T-helper 1 cell treated with Interleukin-12 subunit alpha and Interleukin-12 subunit beta and Interleukin-4 antibody, amounts not matched to agents 30 μg/mL and 1 μg/mL, for 36 hours (primary cell): ENCODE data around the gene ANTXRL.
"Not testable (repeated sequence)": the region's sequence is repeated elsewhere in the genome, so short reads cannot be mapped to it uniquely, and the experiment has no call there.

Source experiments
- H3K27ac Mint-ChIP-seq: one replicate; pipeline ENCODE4 v1.8.0; 2021; ENCODE audit warnings: mild to moderate bottlenecking, mixed read lengths
- H3K27me3 Mint-ChIP-seq: one replicate; pipeline ENCODE4 v1.8.0; 2021; ENCODE audit warnings: low read depth, mixed read lengths
- H3K36me3 Mint-ChIP-seq: one replicate; pipeline ENCODE4 v1.8.0; 2021; ENCODE audit warnings: low read depth, mixed read lengths
- H3K4me1 Mint-ChIP-seq: one replicate; pipeline ENCODE4 v1.8.0; 2021; ENCODE audit warnings: low read depth, mixed read lengths
- H3K4me3 Mint-ChIP-seq: one replicate; pipeline ENCODE4 v1.8.0; 2021; ENCODE audit warnings: mild to moderate bottlenecking, moderate library complexity, mixed read lengths
- H3K9me3 Mint-ChIP-seq: one replicate; pipeline ENCODE4 v1.8.0; 2021; ENCODE audit warnings: mixed read lengths

The ANTXRL gene

GRCh38 chr10:46302765-46303352 is 16.1 kb downstream of the ANTXRL start:
- not testable (repeated sequence) for H3K36me3 Mint-ChIP-seq, H3K9me3 Mint-ChIP-seq, H3K27ac Mint-ChIP-seq, H3K4me3 Mint-ChIP-seq, H3K27me3 Mint-ChIP-seq
- H3K4me1 Mint-ChIP-seq = peaks cover 12% of the 10 kb centered on the region

- H3K27me3 Mint-ChIP-seq = peaks cover 5% of the 10 kb centered on the region
- peaks cover under 1% of the 10 kb centered on the region for H3K4me1 Mint-ChIP-seq
- H3K9me3 Mint-ChIP-seq = no peaks in the 10 kb centered on the region
- no peak overlapping the region for H3K4me3 Mint-ChIP-seq
- H3K27ac Mint-ChIP-seq = no peak overlapping the region
- no peaks in the 10 kb centered on the region for H3K36me3 Mint-ChIP-seq
Measured at GRCh38 chr10:46304062-46304461, 17.3 kb downstream of the ANTXRL start.

GRCh38 chr10:46304671-46305070 is 17.9 kb downstream of the ANTXRL start:
- not testable (repeated sequence) for H3K36me3 Mint-ChIP-seq, H3K4me3 Mint-ChIP-seq, H3K27me3 Mint-ChIP-seq, H3K27ac Mint-ChIP-seq, H3K9me3 Mint-ChIP-seq, H3K4me1 Mint-ChIP-seq

- Mint-ChIP-seq H3K9me3 (no peaks in the 10 kb centered on the region), H3K4me1 (no peaks in the 10 kb centered on the region), H3K27ac (no peak overlapping the region), H3K36me3 (no peaks in the 10 kb centered on the region), H3K4me3 (no peak overlapping the region), H3K27me3 (peaks cover 5% of the 10 kb centered on the region)
Measured at GRCh38 chr10:46305079-46305818, 18.5 kb downstream of the ANTXRL start.

GRCh38 chr10:46305986-46306385 is 19.2 kb downstream of the ANTXRL start:
- Mint-ChIP-seq H3K4me1 (no peaks in the 10 kb centered on the region), H3K27ac (no peak overlapping the region)

GRCh38 chr10:46306516-46307184 is 19.9 kb downstream of the ANTXRL start:
- Mint-ChIP-seq H3K36me3 (no peaks in the 10 kb centered on the region), H3K9me3 (no peaks in the 10 kb centered on the region), H3K4me1 (no peaks in the 10 kb centered on the region), H3K27ac (no peak overlapping the region), H3K4me3 (no peak overlapping the region), H3K27me3 (peaks cover 5% of the 10 kb centered on the region)

More at GRCh38 chr10:46305986-46306385, 19.2 kb downstream of the ANTXRL start:
- no peaks in the 10 kb centered on the region for H3K9me3 Mint-ChIP-seq
- H3K36me3 Mint-ChIP-seq = no peaks in the 10 kb centered on the region
- no peak overlapping the region for H3K4me3 Mint-ChIP-seq
- peaks cover 5% of the 10 kb centered on the region for H3K27me3 Mint-ChIP-seq

GRCh38 chr10:46307281-46308112 is 20.7 kb downstream of the ANTXRL start:
- H3K27me3 Mint-ChIP-seq = peaks cover 5% of the 10 kb centered on the region
- H3K4me3 Mint-ChIP-seq = no peak overlapping the region
- no peak overlapping the region for H3K27ac Mint-ChIP-seq
- no peaks in the 10 kb centered on the region for H3K9me3 Mint-ChIP-seq
- H3K36me3 Mint-ChIP-seq = no peaks in the 10 kb centered on the region
- H3K4me1 Mint-ChIP-seq = no peaks in the 10 kb centered on the region

GRCh38 chr10:46308113-46308415 is 21.3 kb downstream of the ANTXRL start:
- no peak overlapping the region for H3K27ac Mint-ChIP-seq
- H3K9me3 Mint-ChIP-seq = no peaks in the 10 kb centered on the region
- H3K4me3 Mint-ChIP-seq = no peak overlapping the region
- H3K27me3 Mint-ChIP-seq = peaks cover 5% of the 10 kb centered on the region
- no peaks in the 10 kb centered on the region for H3K36me3 Mint-ChIP-seq
- H3K4me1 Mint-ChIP-seq = no peaks in the 10 kb centered on the region

- H3K4me3 Mint-ChIP-seq = no peak overlapping the region
- H3K27ac Mint-ChIP-seq = no peak overlapping the region
Measured at GRCh38 chr10:46308666-46309450, 22.1 kb downstream of the ANTXRL start.

GRCh38 chr10:46309511-46310142 is 22.8 kb downstream of the ANTXRL start:
- Mint-ChIP-seq H3K27ac (no peak overlapping the region), H3K4me1 (no peaks in the 10 kb centered on the region), H3K9me3 (no peaks in the 10 kb centered on the region), H3K27me3 (peaks cover 5% of the 10 kb centered on the region), H3K4me3 (no peak overlapping the region), H3K36me3 (no peaks in the 10 kb centered on the region)

More at GRCh38 chr10:46308666-46309450, 22.1 kb downstream of the ANTXRL start:
- H3K36me3 Mint-ChIP-seq = no peaks in the 10 kb centered on the region
- H3K9me3 Mint-ChIP-seq = no peaks in the 10 kb centered on the region
- H3K4me1 Mint-ChIP-seq = no peaks in the 10 kb centered on the region
- peaks cover 5% of the 10 kb centered on the region for H3K27me3 Mint-ChIP-seq

- no peaks in the 10 kb centered on the region for H3K4me1 Mint-ChIP-seq
- peaks cover 5% of the 10 kb centered on the region for H3K27me3 Mint-ChIP-seq
- no peaks in the 10 kb centered on the region for H3K9me3 Mint-ChIP-seq
- no peaks in the 10 kb centered on the region for H3K36me3 Mint-ChIP-seq
- no peak overlapping the region for H3K4me3 Mint-ChIP-seq
- no peak overlapping the region for H3K27ac Mint-ChIP-seq
Measured at GRCh38 chr10:46310143-46310514, 23.3 kb downstream of the ANTXRL start.

- no peaks in the 10 kb centered on the region for H3K36me3 Mint-ChIP-seq
- H3K27me3 Mint-ChIP-seq = peaks cover 5% of the 10 kb centered on the region
- H3K4me3 Mint-ChIP-seq = no peak overlapping the region
- H3K27ac Mint-ChIP-seq = no peak overlapping the region
- H3K4me1 Mint-ChIP-seq = no peaks in the 10 kb centered on the region
- no peaks in the 10 kb centered on the region for H3K9me3 Mint-ChIP-seq
Measured at GRCh38 chr10:46310851-46311250, 24.1 kb downstream of the ANTXRL start.

- Mint-ChIP-seq H3K27me3 (no peaks in the 10 kb centered on the region), H3K36me3 (no peaks in the 10 kb centered on the region), H3K27ac (no peak overlapping the region), H3K4me3 (no peak overlapping the region), H3K9me3 (no peaks in the 10 kb centered on the region), H3K4me1 (no peaks in the 10 kb centered on the region)
Measured at GRCh38 chr10:46311501-46311951, 24.7 kb downstream of the ANTXRL start.
